Caki2 (cell line): Measurements from ENCODE around the gene RAB8A. TPM values are rescaled to one million over a fixed set of nuclear protein-coding genes. Genes with fewer than 3 reads are reported as not detected.
"Not testable (repeated sequence)": the region's sequence is repeated elsewhere in the genome, so short reads cannot be mapped to it uniquely, and the experiment has no call there.

Experiments used
- DNase-seq: peaks from one replicate; pipeline ENCODE4 v3.0.0-alpha.2; 2015; ENCODE audit warnings: low read depth
- in situ Hi-C: cut with HindIII; loops from 2 replicates; pipeline ENCODE4 v1.10.0; 2016; ENCODE audit warnings: low sequenced_read_pairs, low pct_unique_long_range_greater_than_20kb, mixed read lengths
- total RNA-seq: library from RNA; depleted of rRNA; stranded (reverse); fragments of >200 nt; shearing (Covaris generic); gene quantifications from 2 replicates; pipeline ENCODE4 v1.2.3, GENCODE V29; 2014; ENCODE audit warnings: low replicate concordance

Gene RAB8A
- total RNA-seq, 1 experiment from 2014 or later = 122 TPM

DNA sequence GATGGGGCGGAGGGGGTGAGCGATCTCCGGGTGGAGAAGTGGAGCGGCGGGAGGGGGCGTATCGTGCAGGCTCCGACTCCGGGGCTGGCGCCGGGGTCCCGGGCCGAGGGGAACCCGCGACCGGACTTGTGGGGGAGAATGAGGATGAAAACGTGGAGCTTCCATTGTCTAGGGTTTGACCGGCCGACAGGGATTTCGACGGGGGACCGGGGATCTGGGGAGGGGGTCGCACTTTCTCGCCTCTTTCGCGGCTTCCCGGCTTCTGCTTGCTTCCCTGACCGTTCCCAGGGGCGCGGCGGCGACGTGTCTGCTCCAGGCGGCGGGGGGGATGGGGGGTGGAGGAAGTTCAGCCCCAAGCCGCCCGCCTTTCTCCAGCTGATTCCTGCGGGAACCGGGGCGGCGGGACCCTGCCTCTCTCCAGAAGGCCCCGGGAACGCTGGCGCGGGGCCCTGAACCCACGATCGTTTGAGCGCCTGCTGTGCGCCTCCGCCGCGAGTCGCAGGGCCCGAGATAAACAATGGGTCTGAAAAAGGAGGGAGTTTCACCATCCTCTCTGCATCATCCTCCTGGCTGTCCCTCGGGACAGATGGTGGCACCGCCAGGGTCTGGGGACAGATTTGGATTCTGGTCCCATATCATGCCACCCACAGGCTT is 34.6 kb upstream of the RAB8A start:
- in situ Hi-C loops = no loop called here
- DNase-seq = no peak

DNA sequence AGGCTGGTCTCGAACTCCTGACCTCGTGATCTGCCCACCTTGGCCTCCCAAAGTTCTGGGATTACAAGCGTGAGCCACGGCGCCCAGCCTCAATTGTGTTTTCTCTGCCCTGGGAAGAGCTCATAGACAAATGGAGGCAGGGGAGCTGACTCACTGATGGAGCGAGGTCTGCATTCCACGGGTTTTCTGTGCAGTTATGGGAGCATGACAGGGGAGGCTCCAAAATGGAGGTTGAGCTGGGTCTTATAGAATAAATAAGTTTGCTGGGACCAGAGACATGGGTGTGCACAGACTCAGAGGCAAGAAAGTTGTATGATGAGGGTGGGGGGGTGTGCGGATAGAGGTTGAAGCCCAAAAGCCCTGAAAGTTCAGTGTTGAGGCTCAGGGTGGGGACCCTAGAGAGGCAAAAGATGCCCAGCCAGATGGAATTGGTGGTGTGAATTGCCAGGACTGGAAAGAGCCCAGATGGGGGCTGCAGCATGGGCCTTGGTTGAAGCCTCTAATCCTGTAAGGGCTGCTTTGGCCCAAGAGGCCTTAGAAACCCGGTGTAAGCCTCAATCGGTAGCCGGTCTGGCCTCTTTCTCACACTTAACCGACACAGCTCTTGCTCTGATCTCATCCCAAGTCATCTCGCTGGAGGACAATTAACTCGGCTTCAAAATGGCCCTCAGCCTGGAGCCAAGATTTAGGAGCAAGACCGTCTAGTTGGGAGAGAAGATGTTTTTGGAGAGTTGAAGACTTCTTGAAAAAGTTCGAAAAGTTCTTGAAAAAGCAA is 33.5 kb upstream of the RAB8A start:
- in situ Hi-C loops = no loop called here
- DNase-seq = no peak

DNA sequence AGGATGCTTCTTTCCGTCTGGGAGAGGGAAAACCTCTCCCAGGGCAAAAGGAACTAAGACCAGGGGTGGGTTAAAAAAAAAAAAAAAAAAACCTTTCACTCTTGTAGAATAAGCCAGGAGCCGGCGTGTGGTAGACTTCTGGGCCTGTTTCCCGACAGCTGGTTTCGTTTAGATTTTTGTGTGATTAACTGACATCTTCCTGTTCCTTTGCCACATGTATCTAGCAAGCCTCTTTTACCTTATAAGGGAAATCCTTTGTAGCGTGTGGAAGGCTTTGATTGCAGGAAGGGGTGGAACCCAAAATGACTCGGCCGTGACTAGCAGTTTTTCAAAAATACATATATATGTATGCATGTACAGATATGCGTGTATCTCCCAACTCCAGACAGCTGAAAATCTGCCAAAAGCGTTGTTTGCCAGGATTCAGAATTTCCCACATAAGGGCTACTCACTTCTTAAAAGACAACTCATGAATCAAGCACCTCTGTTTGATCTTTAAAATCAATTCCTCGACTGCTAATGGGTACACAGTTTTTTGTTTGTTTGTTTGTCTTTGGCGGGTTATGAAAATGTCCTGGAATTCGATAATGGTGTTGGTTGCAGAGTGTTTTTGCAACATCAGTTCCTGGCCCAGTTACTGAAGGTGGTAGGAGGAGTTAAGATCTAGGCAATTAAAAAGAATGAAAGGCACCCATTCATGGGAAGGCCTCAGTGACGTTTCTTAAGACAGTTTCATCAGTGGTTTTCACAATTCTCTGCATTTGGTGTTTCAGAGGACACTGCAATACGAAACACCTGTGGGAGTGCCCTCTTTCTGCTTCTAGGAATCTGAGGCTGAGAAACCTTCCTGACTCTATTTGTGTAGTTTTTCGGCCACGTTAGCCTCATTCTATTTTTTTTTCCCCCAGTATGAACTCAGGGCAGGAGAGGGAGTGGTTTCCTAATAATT is 32.7 kb upstream of the RAB8A start:
- in situ Hi-C loops = no loop called here

DNA sequence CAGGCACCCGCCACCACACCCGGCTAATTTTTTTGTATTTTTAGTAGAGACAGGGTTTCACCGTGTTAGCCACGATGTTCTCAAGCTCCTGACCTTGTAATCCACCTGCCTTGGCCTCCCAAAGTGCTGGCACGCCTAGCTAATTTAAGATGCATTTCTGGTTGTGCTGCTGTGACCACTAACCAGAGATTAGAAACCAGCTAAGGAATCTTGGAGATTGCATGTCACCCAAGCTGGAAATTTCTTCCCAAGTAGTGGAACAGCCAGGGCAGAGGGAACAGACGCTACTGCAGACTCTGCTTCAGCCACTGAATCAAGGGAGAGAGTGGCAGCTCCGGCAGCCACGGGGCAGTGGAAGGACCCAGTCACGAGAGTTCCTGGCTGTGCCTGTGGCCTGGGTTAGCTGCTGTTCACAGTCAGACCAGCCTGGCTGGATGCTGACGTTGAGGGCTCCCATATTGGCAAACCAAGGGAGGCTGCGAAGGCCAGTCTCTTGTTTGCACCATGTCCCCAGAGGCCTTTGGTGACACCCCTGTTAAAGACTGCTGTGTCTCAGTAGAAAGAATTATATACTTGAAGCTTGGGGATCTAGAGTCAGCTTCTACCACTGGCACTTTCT is 27.5 kb upstream of the RAB8A start:
- in situ Hi-C loops = no loop called here

More for the DNA sequence above, 32.7 kb upstream of the RAB8A start:
- DNase-seq = peak; percentile 90

DNA sequence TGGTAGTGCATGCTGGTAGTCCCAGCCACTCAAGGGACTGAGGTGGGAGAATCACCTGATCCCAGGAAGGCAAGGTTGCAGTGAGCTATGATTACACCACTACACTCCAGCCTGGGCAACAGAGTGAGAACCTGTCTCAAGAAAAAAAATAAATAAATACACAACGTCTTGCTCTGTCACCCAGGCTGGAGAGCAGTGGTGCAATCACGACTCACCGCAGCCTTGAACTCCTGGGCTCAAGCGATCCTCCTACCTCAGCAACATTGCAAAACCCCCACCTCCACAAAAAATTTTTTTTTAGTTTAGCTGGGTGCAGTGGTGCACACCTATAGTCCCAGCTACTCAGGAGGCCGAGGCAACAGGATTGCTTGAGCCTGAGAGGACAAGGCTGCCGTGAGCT is 26.6 kb upstream of the RAB8A start:
- DNase-seq = peak; percentile 59
- in situ Hi-C loops = no loop called here

More for the DNA sequence above, 27.5 kb upstream of the RAB8A start:
- no peak for DNase-seq

DNA sequence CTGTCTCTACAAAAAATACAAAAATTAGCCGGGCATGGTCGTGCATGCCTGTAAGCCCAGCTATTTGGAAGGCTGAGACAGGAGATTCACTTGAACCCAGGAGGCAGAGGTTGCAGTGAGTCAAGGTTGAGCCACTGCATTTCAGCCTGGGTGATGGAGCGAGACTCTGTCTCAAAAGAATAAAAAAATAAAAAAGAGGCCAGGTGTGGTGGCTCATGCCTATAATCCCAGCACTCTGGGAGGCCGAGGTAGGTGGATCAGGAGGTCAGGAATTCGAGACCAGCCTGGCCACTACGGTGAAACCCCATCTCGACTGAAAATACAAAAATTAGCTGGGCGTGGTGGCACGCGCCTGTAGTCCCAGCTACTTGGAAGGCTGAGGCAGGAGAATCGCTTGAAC is 24.3 kb upstream of the RAB8A start:
- DNase-seq, in situ Hi-C loops: not testable (repeated sequence)

DNA sequence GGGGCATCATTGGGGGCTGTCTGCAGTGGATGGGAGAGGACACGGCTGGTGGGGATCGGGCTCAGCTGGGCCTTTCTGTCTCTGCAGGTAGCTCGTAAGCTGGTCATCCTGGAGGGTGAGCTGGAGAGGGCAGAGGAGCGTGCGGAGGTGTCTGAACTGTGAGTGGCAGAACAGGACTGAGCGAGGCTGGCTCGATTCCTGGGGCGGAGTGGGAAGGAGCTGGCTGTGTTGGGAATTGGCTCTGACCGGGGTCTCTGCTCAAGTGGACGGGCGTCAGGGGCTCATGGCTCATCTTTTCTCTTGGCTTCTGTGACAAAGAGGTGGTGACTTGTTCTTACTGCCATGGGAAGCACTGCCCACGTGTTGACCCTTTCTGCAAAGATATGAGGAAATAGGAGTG is 23.7 kb upstream of the RAB8A start:
- in situ Hi-C loops = no loop called here
- DNase-seq = no peak

DNA sequence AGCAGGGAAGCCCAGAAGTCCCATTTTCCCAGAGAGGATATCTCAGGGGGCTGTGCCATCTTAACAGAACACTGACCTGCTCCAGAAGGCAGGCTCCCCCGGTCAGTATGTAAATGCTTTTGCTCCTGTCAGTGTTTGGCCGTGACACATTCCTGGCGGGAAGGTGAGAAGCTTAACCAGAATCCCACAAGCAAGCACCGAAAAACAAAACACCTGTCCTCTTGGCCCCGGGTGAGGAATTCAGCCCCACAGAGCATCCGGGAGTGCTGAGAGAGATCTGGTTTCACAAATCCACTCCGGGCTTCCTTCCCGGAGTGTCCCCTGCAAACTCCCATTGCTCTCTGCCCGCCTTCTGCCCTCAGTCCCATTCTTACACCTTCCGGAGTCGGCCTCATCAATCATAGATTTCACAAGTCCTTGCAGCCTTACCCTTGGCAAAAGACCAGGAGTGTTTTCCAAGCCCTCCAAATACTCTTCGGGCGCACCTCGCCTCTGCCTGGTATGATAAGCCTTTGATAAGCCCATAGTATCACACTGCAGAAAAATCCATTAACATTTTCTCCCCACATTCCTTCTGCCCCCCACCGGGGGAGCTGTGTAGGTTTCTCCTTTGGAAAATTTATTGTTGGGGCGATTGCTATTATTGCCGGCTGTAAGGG is 23.2 kb upstream of the RAB8A start:
- no peak for DNase-seq
- in situ Hi-C loops = no loop called here

DNA sequence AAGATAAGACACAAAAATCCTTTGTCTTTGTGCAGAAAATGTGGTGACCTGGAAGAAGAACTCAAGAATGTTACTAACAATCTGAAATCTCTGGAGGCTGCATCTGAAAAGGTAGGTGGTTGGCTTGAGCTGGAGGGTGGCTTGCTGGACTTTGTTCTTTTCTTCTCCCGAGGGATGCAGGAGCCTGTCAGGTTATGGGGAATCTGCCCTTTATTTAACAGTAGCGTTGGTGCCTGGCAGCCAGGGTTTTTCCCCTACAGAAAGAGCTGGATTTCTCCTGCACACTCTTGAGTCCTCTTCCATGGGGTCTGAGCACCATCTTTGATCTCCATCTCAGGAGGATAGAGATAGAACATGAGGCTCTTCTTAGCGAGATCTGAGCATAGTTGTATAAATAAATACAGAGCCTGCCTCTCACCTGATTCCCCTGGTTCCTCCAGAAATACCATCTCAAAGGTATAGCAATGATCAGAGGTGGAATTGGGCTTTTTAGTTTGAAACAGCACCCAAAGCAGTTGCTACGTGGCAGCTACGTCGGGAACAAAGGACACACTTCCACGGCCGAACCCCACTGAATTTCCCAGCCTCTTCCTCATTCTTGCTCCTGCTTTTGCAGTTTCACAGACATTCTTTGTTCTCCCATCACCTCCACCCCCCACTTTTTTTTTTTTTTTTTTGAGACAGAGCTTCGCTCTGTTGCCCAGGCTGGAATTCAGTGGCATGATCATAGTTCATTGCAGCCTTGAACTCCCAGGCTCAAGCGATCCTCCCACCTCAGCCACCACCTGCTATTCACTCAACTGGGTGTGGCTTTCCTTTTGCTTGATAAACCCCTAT is 22.5 kb upstream of the RAB8A start:
- peak; percentile 55 for DNase-seq
- in situ Hi-C loops = no loop called here

DNA sequence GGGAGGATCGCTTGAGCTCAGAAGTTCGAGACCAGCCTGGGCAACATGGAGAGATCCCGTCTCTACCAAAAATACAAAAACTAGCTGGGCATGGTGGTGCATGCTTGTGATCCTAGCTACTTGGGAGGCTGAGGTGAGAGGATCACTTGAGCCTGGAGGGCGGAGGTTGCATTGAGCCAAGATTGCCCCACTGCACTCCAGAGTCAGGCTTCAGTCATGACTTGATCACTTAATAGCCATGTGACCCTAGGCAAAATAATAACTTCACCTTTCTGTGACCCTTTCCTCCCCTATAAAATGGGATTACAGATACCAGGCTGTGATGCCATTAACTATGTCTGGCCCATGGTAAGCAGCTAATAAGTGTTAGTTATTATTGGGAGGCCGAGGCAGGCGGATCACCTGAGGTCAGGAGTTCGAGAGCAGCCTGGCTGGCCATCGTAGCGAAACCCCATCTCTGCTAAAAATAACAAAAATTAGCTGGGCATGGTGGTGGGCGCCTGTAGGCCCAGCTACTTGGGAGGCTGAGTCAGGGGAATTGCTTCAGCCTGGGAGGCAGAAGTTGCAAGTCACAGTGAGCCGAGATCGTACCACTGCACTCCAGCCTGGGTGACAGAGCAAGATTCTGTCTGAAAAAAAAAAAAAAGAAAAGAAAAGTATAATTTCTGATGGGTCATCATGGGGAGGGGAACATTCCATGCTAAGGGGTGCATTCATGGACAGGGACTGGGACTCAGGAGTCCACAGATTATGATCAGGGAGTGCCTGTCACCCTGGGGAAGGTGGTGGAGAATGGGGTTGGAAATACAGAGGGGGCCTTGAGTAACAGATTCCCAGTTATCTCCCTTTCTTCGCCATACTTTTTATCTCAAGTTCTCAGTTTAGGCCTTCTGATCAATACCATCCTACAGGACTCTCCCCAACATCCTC is 19.9 kb upstream of the RAB8A start:
- DNase-seq = no peak
- in situ Hi-C loops = no loop called here

DNA sequence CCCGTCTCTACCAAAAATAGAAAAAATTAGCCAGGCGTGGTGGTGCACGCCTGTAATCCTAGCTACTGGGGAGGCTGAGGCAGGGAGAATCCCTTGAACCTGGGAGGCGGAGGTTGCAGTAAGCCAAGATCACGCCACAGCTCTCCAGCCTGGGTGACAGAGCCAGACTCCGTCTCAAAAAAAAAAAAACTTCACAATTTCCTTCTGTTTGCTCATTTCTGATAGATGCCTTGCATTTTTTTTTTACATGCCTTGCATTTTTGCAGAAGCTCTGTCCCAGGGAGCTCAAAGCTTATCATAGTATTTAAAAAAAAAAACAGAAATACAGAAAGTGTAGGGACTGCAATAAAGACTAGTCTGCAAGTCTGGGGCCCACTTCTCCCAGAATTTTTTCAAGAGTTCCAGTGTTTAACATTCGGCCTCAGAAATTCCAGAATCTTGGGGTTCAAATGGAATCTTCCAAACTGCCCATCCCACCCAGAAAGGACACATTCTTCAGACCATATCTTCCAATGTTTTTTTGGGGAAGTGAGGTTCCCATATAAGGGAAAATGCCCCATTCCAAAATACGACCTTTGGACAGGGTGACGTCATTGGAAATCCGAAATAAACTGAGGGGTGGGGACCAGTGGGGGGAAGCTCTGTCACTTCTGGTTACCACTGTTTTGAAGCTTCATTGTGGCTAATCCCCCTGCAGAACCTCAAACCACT is 17.2 kb upstream of the RAB8A start:
- in situ Hi-C loops = no loop called here
- DNase-seq = no peak

DNA sequence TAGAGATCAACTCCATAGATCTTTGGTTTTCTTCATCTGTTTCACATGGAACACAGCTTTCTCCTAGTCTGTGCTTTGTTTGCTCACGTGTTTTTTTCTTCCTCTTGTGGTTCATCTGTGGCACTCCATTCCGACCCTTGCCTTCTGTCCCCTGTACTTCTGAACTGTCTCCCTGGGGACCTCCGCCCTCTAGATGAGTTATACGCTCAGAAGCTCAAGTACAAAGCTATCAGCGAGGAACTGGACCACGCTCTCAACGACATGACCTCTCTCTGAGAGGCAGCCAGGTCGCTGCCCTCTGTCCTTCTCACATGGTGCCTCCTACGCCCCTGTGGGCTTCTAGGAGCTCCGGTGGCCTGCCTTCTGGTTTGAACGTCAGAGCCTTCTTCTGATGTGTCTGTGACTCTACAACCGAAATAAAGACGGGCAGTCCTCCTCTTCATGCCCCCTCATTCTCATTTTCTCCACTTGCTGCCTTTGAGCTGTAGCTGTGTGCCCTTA is 16.6 kb upstream of the RAB8A start:
- in situ Hi-C loops = no loop called here

DNA sequence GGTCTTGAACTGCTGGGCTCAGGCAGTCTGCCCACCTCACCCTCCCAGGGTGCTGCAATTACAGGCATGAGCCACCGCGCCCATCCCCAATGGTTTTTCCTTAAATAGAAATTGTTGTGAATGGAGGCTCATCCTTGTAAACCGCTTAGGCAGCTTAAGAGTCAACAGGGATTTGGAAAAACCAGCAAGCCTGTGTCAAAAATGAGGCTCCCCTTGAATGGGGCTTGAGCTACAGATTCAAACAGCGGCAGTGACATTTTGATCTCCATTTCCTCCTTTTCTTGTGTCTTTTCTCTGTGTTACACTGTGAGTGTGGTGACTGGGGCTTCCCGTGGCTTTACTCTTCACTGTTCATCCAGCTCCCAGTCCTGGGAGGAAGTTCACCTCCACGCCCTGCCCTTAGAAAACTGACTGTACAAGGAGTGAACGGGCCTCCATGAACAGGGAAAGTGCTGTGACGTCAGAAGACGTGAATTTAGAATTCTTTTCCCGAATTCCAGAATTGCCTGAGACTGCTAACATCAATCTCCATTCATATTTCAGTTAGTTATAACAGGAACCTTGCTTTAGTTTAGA is 15.3 kb upstream of the RAB8A start:
- in situ Hi-C loops = no loop called here
- DNase-seq = no peak

More for the DNA sequence above, 16.6 kb upstream of the RAB8A start:
- DNase-seq = no peak

DNA sequence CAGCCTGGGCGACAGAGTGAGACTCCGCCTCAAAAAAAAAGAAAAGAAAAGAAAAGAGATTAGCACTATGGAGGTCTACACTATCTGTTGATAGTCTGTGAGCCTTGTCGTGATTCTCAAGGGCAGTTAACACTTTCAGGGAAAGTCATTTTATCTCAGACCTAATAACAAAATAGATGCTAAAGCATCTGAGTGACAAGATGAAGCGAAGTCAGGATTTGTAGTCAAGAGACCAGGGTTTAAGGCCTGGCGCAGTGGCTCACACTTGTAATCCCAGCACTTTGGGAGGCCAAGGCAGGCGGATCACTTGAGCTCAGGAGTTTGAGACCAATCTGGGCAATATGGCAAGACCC is 13.3 kb upstream of the RAB8A start:
- no peak for DNase-seq
- in situ Hi-C loops = no loop called here

DNA sequence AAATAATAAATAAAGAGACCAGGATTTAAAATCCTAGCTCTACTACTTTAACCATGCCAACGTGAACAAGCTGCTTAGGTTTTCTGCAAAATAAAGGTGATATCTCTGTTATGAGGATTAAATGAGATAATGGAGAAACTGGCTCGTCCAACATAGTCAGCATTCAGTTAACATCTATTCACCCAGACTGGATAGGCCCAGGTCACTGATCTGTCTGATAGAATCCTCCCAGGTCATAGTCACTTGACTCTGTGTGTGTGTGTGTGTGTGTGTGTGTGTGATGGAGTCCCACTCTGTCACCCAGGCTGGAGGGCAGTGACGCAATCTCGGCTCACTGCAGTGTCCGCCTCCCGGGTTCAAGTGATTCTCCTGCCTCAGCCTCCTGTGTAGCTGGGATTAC is 12.9 kb upstream of the RAB8A start:
- DNase-seq = no peak
- in situ Hi-C loops = no loop called here
